GM23338 (cell line): Measurements from ENCODE around the gene ZNF609. TPM values are rescaled to one million over a fixed set of nuclear protein-coding genes. Genes with fewer than 3 reads are reported as not detected.

Experiments used
- ATAC-seq: fragments of 200-7000 bp; cut with Tn5 transposase; 3 replicates; pipeline ENCODE4 v1.9.1; 2020
- DNase-seq: peaks from one replicate; pipeline ENCODE4 v3.0.0-alpha.2; 2015; ENCODE audit warnings: low spot score
- H2AFZ ChIP-seq: fragments of 200-600 bp; sonication (generic); 2 replicates; pipeline ENCODE4 v1.8.0; 2016; ENCODE audit warnings: antibody characterized with exemption, mild to moderate bottlenecking, moderate library complexity
- H3F3A ChIP-seq: fragments of 200-600 bp; sonication (generic); replicated peaks from 2 replicates; pipeline ENCODE4 v1.8.0; 2017; ENCODE audit warnings: antibody characterized with exemption, mixed run types, low read depth
- H3K27ac ChIP-seq: fragments of 200-600 bp; sonication (generic); 2 replicates; pipeline ENCODE4 v1.6.1; 2016; ENCODE audit warnings: low read depth
- H3K27me3 ChIP-seq: fragments of 200-600 bp; sonication (generic); 2 replicates; pipeline ENCODE4 v1.8.0; 2016; ENCODE audit warnings: mild to moderate bottlenecking, mixed run types, moderate library complexity; ENCODE audit not compliant: insufficient read depth
- H3K36me3 ChIP-seq: fragments of 200-600 bp; sonication (generic); 2 replicates; pipeline ENCODE4 v1.8.0; 2016; ENCODE audit warnings: mild to moderate bottlenecking; ENCODE audit not compliant: insufficient read depth
- H3K4me1 ChIP-seq: fragments of 200-600 bp; sonication (generic); 2 replicates; pipeline ENCODE4 v1.8.0; 2016; ENCODE audit warnings: mild to moderate bottlenecking, moderate library complexity; ENCODE audit not compliant: insufficient read depth
- H3K4me2 ChIP-seq: fragments of 200-600 bp; sonication (generic); 2 replicates; pipeline ENCODE4 v1.7.1; 2017; ENCODE audit warnings: mixed run types
- H3K4me3 ChIP-seq: fragments of 200-600 bp; sonication (generic); 2 replicates; pipeline ENCODE4 v1.6.1; 2016; ENCODE audit warnings: mixed run types
- H3K79me2 ChIP-seq: fragments of 200-600 bp; sonication (generic); replicated peaks from 2 replicates; pipeline ENCODE4 v1.8.0; 2017; ENCODE audit warnings: mild to moderate bottlenecking; ENCODE audit not compliant: insufficient read depth
- H3K9me2 ChIP-seq: fragments of 200-600 bp; sonication (generic); 2 replicates; pipeline ENCODE4 v1.8.0; 2017; ENCODE audit not compliant: insufficient read depth
- H4K20me1 ChIP-seq: fragments of 200-600 bp; sonication (generic); replicated peaks from 2 replicates; pipeline ENCODE4 v1.8.0; 2017; ENCODE audit warnings: mild to moderate bottlenecking; ENCODE audit not compliant: insufficient read depth
- H3K27ac Mint-ChIP-seq: 2 replicates; pipeline ENCODE4 v1.8.0; 2020; ENCODE audit warnings: inconsistent platforms, mild to moderate bottlenecking, moderate library complexity, mixed read lengths
- H3K27me3 Mint-ChIP-seq: 3 replicates; pipeline ENCODE4 v1.8.0; 2022; ENCODE audit warnings: low read depth, mild to moderate bottlenecking, moderate library complexity, mixed read lengths, inconsistent platforms; ENCODE audit not compliant: insufficient read depth, poor library complexity
- H3K36me3 Mint-ChIP-seq: 3 replicates; pipeline ENCODE4 v1.8.0; 2021; ENCODE audit warnings: low read depth, mild to moderate bottlenecking, inconsistent platforms, moderate library complexity, mixed read lengths
- H3K4me1 Mint-ChIP-seq: 3 replicates; pipeline ENCODE4 v1.8.0; 2020; ENCODE audit warnings: mild to moderate bottlenecking, inconsistent platforms, mixed read lengths
- H3K4me3 Mint-ChIP-seq: 3 replicates; pipeline ENCODE4 v1.8.0; 2021; ENCODE audit warnings: moderate library complexity, mild to moderate bottlenecking, inconsistent platforms, mixed read lengths
- H3K9me3 Mint-ChIP-seq: 3 replicates; pipeline ENCODE4 v1.8.0; 2020; ENCODE audit warnings: moderate library complexity, mild to moderate bottlenecking, inconsistent platforms, mixed read lengths
- CREB1 ChIP-seq: fragments of 250-450 bp; sonication (Bioruptor Pico); IDR thresholded peaks from 2 replicates; pipeline ENCODE4 v1.5.0; 2020; ENCODE audit warnings: low read depth, mild to moderate bottlenecking, moderate library complexity
- EZH2phosphoT487 ChIP-seq: fragments of 200-600 bp; sonication (generic); IDR thresholded peaks from one replicate; pipeline ENCODE4 v1.8.1; 2018; ENCODE audit warnings: antibody characterized with exemption; ENCODE audit not compliant: unreplicated experiment
- JUNB ChIP-seq: IDR thresholded peaks from one replicate; pipeline ENCODE4 v1.6.1; 2016; ENCODE audit warnings: antibody characterized with exemption; ENCODE audit not compliant: unreplicated experiment
- NANOG ChIP-seq: IDR thresholded peaks from 2 replicates; pipeline ENCODE4 v1.6.1; 2016; ENCODE audit warnings: antibody characterized with exemption, borderline replicate concordance
- STAT1 ChIP-seq: IDR thresholded peaks from one replicate; pipeline ENCODE4 v1.6.1; 2016; ENCODE audit warnings: antibody characterized with exemption; ENCODE audit not compliant: unreplicated experiment
- ZNF114 ChIP-seq: fragments of 250-450 bp; sonication (Bioruptor Pico); IDR thresholded peaks from 2 replicates; pipeline ENCODE4 v1.5.0; 2020; ENCODE audit warnings: mild to moderate bottlenecking, moderate library complexity
- ZNF331 ChIP-seq: fragments of 250-450 bp; sonication (Bioruptor Pico); IDR thresholded peaks from 2 replicates; pipeline ENCODE4 v1.5.0; 2020; ENCODE audit warnings: low read depth, mild to moderate bottlenecking, moderate library complexity
- polyA plus RNA-seq: library from polyadenylated mRNA; unstranded; fragments of >200 nt; fragmentation: Nextera tagmentation; extraction: Ambion mirVana; gene quantifications from 2 replicates; pipeline ENCODE4 v1.2.1, GENCODE V29; 2016
- total RNA-seq: library from RNA; depleted of rRNA; stranded (reverse); fragments of >200 nt; shearing (Covaris generic); gene quantifications from 2 replicates; pipeline ENCODE4 v1.2.3, GENCODE V29; 2014
- TF ChIP-seq, protein P1 (sequence below): IDR thresholded peaks from 2 replicates; pipeline ENCODE4 v1.6.1; 2016; ENCODE audit warnings: antibody characterized with exemption
- TF ChIP-seq, protein P2 (sequence below), 2 experiments: fragments of 200-600 bp in 1 of 2; sonication (generic) in 1 of 2; conservative IDR thresholded peaks; 2 replicates each; pipeline versions ENCODE4 v1.5.1 to v1.6.1; 2016 to 2017; ENCODE audit warnings: antibody characterized with exemption in 2 of 2, low read depth in 2 of 2, mild to moderate bottlenecking in 2 of 2, moderate library complexity in 1 of 2
- TF ChIP-seq, protein P3 (sequence below): fragments of 250-450 bp; sonication (Bioruptor Pico); IDR thresholded peaks from 2 replicates; pipeline ENCODE4 v1.5.0; 2020; ENCODE audit warnings: mild to moderate bottlenecking, moderate library complexity

ZNF609 gene
- total and polyA plus RNA-seq, 2 experiments from 2014 or later, result 26.4 to 40.2 TPM

DNA sequence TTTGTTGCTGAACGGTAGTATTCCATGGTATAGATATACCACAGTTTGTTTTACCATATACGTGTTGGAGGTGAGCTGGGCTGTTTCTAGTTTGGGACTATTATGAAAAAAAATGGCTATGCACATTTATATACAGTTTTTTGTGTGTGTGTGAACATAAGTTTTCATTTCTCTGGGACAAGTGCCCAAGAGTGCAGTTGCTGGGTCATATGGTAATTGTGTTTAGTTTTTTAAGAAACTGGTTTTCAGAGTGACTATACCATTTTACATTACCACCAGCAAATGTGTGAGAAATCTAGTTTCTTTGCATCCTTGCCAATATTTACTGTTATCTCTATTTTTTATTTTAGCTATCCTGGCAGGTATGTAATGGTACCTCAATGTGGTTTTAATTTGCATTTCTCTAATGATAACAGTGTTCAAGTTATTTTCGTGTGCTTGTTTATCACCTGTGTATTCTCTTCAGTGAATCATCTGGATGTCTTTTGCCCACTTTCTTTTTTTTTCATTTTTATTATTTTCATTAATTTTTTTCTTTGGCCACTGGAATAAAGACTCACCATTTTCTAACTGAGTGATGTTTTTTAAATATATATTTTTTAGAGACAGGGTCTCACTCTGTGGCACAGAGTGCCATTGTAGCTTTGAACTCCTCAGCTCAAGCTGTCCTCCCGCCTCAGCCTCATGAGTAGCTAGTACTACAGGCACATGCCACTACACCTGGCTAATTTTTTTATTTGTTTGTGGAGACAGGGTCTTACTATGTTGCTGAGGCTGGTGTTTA, 75.3 kb downstream of the ZNF609 start:
- Mint-ChIP-seq H3K4me3 (no peak overlapping the region), H3K36me3 (no peaks in the 10 kb centered on the region), H3K4me1 (peaks cover 7% of the 10 kb centered on the region), H3K27ac (no peak overlapping the region; the same call in 1 of the 2 replicates), H3K9me3 (no peaks in the 10 kb centered on the region), H3K27me3 (no peaks in the 10 kb centered on the region)
- Histone ChIP-seq H3K4me1 (no peaks in the 10 kb centered on the region), H3K79me2 (peaks cover 96% of the 10 kb centered on the region), H3K4me3 (no peak overlapping the region), H3K27ac (0 out of 2 replicates have a peak overlapping the region, but pooled peaks have one; percentile 18), H2AFZ (no peak overlapping the region), H3K27me3 (no peaks in the 10 kb centered on the region), H3K4me2 (no peak overlapping the region), H3K9me2 (no peaks in the 10 kb centered on the region), H3F3A (no peaks in the 10 kb centered on the region), H3K36me3 (no peaks in the 10 kb centered on the region), H4K20me1 (peaks cover 33% of the 10 kb centered on the region)
- DNase-seq (no peak), ATAC-seq (no peak)
- TF ChIP-seq, protein P1, sequence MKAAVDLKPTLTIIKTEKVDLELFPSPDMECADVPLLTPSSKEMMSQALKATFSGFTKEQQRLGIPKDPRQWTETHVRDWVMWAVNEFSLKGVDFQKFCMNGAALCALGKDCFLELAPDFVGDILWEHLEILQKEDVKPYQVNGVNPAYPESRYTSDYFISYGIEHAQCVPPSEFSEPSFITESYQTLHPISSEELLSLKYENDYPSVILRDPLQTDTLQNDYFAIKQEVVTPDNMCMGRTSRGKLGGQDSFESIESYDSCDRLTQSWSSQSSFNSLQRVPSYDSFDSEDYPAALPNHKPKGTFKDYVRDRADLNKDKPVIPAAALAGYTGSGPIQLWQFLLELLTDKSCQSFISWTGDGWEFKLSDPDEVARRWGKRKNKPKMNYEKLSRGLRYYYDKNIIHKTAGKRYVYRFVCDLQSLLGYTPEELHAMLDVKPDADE, result no peak

DNA sequence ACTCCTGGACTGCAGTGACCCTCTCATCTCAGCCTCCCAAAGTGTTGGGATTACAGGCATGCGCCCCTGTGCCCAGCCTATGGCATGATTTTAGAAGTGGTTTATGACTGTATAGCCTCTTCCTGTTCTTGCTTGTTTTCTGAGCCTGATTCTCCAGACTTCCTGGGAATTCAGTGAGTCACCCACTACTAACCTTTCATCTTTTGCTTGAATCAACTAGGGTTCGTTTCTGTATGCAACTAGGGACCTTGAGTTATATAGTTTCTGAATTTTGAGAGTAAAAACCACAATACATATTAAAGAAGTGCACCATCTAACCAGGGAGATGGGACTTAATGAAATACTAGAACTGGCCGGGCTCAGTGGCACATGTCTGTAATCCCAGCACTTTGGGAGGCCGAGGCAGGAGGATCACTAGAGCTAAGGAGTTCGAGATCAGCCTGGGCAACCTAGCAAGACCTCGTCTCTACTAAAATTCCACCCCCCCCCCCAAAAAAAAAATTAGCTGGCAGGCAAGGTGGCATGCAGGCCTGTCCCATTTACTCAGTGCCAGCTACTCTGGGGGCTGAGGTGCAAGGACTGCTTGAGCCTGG, 76.0 kb downstream of the ZNF609 start:
- peaks cover 2% of the 10 kb centered on the region for H3K27me3 Mint-ChIP-seq
- no peaks in the 10 kb centered on the region for H3K9me3 Mint-ChIP-seq
- no peak overlapping the region for H3K4me3 Mint-ChIP-seq
- H3K79me2 ChIP-seq, result peaks cover 96% of the 10 kb centered on the region
- H3F3A ChIP-seq, result no peaks in the 10 kb centered on the region
- no peaks in the 10 kb centered on the region for H3K4me1 ChIP-seq
- H3K9me2 ChIP-seq, result no peaks in the 10 kb centered on the region
- peaks cover 28% of the 10 kb centered on the region for H4K20me1 ChIP-seq
- no peak for DNase-seq
- no peaks in the 10 kb centered on the region for H3K36me3 Mint-ChIP-seq
- H3K4me2 ChIP-seq, result no peak overlapping the region
- no peak for ATAC-seq
- H2AFZ ChIP-seq, result no peak overlapping the region
- no peak overlapping the region for H3K4me3 ChIP-seq
- H3K4me1 Mint-ChIP-seq, result peaks cover 6% of the 10 kb centered on the region
- 0 out of 2 replicates have a peak overlapping the region, but pooled peaks have one; percentile 18 for H3K27ac ChIP-seq
- H3K27me3 ChIP-seq, result no peaks in the 10 kb centered on the region
- H3K27ac Mint-ChIP-seq, result no peak overlapping the region
- no peaks in the 10 kb centered on the region for H3K36me3 ChIP-seq
- TF ChIP-seq STAT1, result no peak
- TF ChIP-seq, protein P2, sequence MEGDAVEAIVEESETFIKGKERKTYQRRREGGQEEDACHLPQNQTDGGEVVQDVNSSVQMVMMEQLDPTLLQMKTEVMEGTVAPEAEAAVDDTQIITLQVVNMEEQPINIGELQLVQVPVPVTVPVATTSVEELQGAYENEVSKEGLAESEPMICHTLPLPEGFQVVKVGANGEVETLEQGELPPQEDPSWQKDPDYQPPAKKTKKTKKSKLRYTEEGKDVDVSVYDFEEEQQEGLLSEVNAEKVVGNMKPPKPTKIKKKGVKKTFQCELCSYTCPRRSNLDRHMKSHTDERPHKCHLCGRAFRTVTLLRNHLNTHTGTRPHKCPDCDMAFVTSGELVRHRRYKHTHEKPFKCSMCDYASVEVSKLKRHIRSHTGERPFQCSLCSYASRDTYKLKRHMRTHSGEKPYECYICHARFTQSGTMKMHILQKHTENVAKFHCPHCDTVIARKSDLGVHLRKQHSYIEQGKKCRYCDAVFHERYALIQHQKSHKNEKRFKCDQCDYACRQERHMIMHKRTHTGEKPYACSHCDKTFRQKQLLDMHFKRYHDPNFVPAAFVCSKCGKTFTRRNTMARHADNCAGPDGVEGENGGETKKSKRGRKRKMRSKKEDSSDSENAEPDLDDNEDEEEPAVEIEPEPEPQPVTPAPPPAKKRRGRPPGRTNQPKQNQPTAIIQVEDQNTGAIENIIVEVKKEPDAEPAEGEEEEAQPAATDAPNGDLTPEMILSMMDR (conservative IDR thresholded peaks at IDR 0.05; ENCODE audit: low read depth in 2 of 2), result no peak
- TF ChIP-seq, protein P3, sequence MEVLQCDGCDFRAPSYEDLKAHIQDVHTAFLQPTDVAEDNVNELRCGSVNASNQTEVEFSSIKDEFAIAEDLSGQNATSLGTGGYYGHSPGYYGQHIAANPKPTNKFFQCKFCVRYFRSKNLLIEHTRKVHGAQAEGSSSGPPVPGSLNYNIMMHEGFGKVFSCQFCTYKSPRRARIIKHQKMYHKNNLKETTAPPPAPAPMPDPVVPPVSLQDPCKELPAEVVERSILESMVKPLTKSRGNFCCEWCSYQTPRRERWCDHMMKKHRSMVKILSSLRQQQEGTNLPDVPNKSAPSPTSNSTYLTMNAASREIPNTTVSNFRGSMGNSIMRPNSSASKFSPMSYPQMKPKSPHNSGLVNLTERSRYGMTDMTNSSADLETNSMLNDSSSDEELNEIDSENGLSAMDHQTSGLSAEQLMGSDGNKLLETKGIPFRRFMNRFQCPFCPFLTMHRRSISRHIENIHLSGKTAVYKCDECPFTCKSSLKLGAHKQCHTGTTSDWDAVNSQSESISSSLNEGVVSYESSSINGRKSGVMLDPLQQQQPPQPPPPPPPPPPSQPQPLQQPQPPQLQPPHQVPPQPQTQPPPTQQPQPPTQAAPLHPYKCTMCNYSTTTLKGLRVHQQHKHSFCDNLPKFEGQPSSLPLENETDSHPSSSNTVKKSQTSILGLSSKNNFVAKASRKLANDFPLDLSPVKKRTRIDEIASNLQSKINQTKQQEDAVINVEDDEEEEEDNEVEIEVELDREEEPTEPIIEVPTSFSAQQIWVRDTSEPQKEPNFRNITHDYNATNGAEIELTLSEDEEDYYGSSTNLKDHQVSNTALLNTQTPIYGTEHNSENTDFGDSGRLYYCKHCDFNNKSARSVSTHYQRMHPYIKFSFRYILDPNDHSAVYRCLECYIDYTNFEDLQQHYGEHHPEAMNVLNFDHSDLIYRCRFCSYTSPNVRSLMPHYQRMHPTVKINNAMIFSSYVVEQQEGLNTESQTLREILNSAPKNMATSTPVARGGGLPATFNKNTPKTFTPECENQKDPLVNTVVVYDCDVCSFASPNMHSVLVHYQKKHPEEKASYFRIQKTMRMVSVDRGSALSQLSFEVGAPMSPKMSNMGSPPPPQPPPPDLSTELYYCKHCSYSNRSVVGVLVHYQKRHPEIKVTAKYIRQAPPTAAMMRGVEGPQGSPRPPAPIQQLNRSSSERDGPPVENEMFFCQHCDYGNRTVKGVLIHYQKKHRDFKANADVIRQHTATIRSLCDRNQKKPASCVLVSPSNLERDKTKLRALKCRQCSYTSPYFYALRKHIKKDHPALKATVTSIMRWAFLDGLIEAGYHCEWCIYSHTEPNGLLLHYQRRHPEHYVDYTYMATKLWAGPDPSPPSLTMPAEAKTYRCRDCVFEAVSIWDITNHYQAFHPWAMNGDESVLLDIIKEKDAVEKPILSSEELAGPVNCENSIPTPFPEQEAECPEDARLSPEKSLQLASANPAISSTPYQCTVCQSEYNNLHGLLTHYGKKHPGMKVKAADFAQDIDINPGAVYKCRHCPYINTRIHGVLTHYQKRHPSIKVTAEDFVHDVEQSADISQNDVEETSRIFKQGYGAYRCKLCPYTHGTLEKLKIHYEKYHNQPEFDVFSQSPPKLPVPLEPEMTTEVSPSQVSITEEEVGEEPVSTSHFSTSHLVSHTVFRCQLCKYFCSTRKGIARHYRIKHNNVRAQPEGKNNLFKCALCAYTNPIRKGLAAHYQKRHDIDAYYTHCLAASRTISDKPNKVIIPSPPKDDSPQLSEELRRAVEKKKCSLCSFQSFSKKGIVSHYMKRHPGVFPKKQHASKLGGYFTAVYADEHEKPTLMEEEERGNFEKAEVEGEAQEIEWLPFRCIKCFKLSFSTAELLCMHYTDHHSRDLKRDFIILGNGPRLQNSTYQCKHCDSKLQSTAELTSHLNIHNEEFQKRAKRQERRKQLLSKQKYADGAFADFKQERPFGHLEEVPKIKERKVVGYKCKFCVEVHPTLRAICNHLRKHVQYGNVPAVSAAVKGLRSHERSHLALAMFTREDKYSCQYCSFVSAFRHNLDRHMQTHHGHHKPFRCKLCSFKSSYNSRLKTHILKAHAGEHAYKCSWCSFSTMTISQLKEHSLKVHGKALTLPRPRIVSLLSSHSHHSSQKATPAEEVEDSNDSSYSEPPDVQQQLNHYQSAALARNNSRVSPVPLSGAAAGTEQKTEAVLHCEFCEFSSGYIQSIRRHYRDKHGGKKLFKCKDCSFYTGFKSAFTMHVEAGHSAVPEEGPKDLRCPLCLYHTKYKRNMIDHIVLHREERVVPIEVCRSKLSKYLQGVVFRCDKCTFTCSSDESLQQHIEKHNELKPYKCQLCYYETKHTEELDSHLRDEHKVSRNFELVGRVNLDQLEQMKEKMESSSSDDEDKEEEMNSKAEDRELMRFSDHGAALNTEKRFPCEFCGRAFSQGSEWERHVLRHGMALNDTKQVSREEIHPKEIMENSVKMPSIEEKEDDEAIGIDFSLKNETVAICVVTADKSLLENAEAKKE, result no peak
- no peak for TF ChIP-seq NANOG
- no peak for TF ChIP-seq ZNF114
- TF ChIP-seq EZH2phosphoT487, result no peak
- no peak for TF ChIP-seq CREB1 (CRISPR knock-in tag)
- no peak for TF ChIP-seq ZNF331 (CRISPR knock-in tag)
- no peak for TF ChIP-seq JUNB
